Measurements from ENCODE around the gene MS4A1. TPM values are rescaled to one million over a fixed set of nuclear protein-coding genes. Genes with fewer than 3 reads are reported as not detected.

Gene MS4A1
- total and polyA plus RNA-seq, 2 of the 8 experiments (the other 6 are each of a cell fraction or from before 2014, with no cell fraction given): not detected

DNA sequence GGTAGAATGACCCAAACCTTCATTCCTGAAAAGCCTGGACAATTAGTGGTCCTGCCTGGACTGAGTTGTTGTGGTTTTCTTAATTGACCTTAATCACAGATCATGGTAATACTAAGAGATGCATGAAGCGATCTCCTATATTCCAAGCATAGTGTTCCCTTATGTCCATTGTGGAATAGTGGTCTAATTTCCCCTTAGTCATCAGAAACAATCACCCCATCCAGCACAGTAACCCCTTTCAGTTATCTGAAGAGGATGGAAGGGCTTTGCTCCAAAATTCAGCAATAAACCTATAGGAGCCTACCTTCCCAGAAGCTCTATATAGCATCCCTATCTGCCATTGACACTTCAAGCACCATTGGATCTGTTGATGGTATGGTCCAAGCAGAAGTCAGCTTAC, 33.0 kb upstream of the MS4A1 start:
- Histone ChIP-seq H4K91ac (replicated peaks; ENCODE audit: insufficient read length, low read length) (no peak overlapping the region), H3K9me3 (ENCODE audit: insufficient read depth in 2 of 2, low read depth in 1 of 2, low read length in 1 of 2) (peaks cover 2 to 6% of the 10 kb centered on the region in 2 experiments; a peak in 1 of 4 replicates), H4K8ac (ENCODE audit: extremely low read depth, insufficient read depth, low read length) (no peak overlapping the region), H3K27me3 (replicated peaks in 1 of 4; ENCODE audit: control insufficient read depth in 3 of 4, extremely low read depth in 1 of 4, insufficient read depth in 3 of 4, low read length in 3 of 4) (no peaks in the 10 kb centered on the region), H3K18ac (ENCODE audit: extremely low read depth, low read length) (no peak overlapping the region), H3K4ac (replicated peaks; ENCODE audit: insufficient read length, low read depth, low read length) (no peak overlapping the region), H2BK12ac (ENCODE audit: low read depth, low read length) (no peak overlapping the region), H3K36me3 (ENCODE audit: control insufficient read depth in 2 of 4, insufficient read depth in 4 of 4, low read length in 3 of 4) (no peaks in the 10 kb centered on the region), H3K4me3 (ENCODE audit: extremely low read depth in 1 of 4, insufficient read depth in 2 of 4, low read depth in 3 of 4, low read length in 4 of 4) (no peak overlapping the region), H2BK15ac (ENCODE audit: low read length) (no peak overlapping the region), H3K14ac (ENCODE audit: insufficient read length) (no peak overlapping the region), H4K5ac (ENCODE audit: insufficient read length, low read depth, low read length) (no peak overlapping the region), H2BK5ac (ENCODE audit: low read depth, low read length) (no peak overlapping the region), H3K79me1 (ENCODE audit: low read depth, low read length) (no peaks in the 10 kb centered on the region), H2AFZ (ENCODE audit: low read length) (no peak overlapping the region), H3K27ac (ENCODE audit: low read depth, low read length) (no peak overlapping the region), H3K56ac (replicated peaks; ENCODE audit: insufficient read length, low read depth, low read length) (no peak overlapping the region), H2AK5ac (ENCODE audit: low read depth, low read length) (no peak overlapping the region), H3K4me1 (replicated peaks in 1 of 4; ENCODE audit: control insufficient read depth in 3 of 4, insufficient read depth in 4 of 4, low read length in 3 of 4) (no peaks in the 10 kb centered on the region), H3K4me2 (ENCODE audit: insufficient read depth in 1 of 2, low read depth in 2 of 2, low read length in 2 of 2) (no peak overlapping the region), H3K23ac (ENCODE audit: insufficient read length) (no peak overlapping the region), H2BK120ac (replicated peaks; ENCODE audit: low read depth, low read length) (no peak overlapping the region), H2BK20ac (ENCODE audit: low read length) (no peak overlapping the region), H3K23me2 (ENCODE audit: low read depth, low read length) (no peaks in the 10 kb centered on the region), H3K9ac (replicated peaks in 1 of 4; ENCODE audit: extremely low read depth in 1 of 4, low read depth in 3 of 4, low read length in 3 of 4) (no peak overlapping the region), H3K79me2 (ENCODE audit: control insufficient read depth in 1 of 2, insufficient read depth in 2 of 2, low read length in 2 of 2) (no peaks in the 10 kb centered on the region), H4K20me1 (replicated peaks in 1 of 2; ENCODE audit: control insufficient read depth in 1 of 2, insufficient read depth in 2 of 2, low read length in 2 of 2) (no peaks in the 10 kb centered on the region)
- FAIRE-seq (no peak), DNase-seq (ENCODE audit: low read depth in 1 of 2, low spot score in 2 of 2) (no peak)
- ChIA-PET CTCF (ENCODE audit: partially characterized antibody) (no interaction called here), POLR2A (ENCODE audit: partially characterized antibody) (no interaction called here)
- 84% methylated on average over 1 of the region's 1 CpG; no CpG with 5 or more reads in 1 of the 2 experiments for WGBS, 2 experiments (ENCODE audit: extremely low coverage in 1 of 2, insufficient coverage in 1 of 2, insufficient read length in 1 of 2, insufficient replicate concordance in 2 of 2, low coverage in 1 of 2, low lambda C conversion rate in 2 of 2, missing lambda C conversion rate in 1 of 2)
- TF ChIP-seq CTBP2 (IDR thresholded peaks at IDR 0.05; ENCODE audit: borderline replicate concordance, insufficient read depth, insufficient read length, low read length): no peak
- TF ChIP-seq TAF1 (IDR thresholded peaks at IDR 0.05; ENCODE audit: low read depth, low read length): no peak
- no peak for TF ChIP-seq POLR2A (IDR thresholded peaks at IDR 0.05; ENCODE audit: control extremely low read depth in 1 of 2, low read depth in 2 of 2, low read length in 2 of 2)
- no peak for TF ChIP-seq RFX5 (IDR thresholded peaks at IDR 0.05; ENCODE audit: borderline replicate concordance, low read depth, low read length)
- TF ChIP-seq SIX5 (IDR thresholded peaks at IDR 0.05; ENCODE audit: low read depth, low read length): no peak
- TF ChIP-seq KDM1A (IDR thresholded peaks at IDR 0.05; ENCODE audit: borderline replicate concordance, low read length): no peak
- TF ChIP-seq SP2 (IDR thresholded peaks at IDR 0.05; ENCODE audit: low read length): no peak
- TF ChIP-seq, protein P1, sequence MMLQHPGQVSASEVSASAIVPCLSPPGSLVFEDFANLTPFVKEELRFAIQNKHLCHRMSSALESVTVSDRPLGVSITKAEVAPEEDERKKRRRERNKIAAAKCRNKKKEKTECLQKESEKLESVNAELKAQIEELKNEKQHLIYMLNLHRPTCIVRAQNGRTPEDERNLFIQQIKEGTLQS (IDR thresholded peaks at IDR 0.05; ENCODE audit: insufficient read depth, low read depth, low read length): no peak
- no peak for TF ChIP-seq JUND (IDR thresholded peaks at IDR 0.05; ENCODE audit: low read length)
- no peak for TF ChIP-seq HDAC2 (IDR thresholded peaks at IDR 0.05; ENCODE audit: borderline replicate concordance in 1 of 2, low read depth in 2 of 2, low read length in 2 of 2)
- TF ChIP-seq EZH2 (IDR thresholded peaks at IDR 0.05; ENCODE audit: low read depth, low read length, severe bottlenecking): no peak
- no peak for TF ChIP-seq CREB1 (IDR thresholded peaks at IDR 0.05)
- TF ChIP-seq SP1 (IDR thresholded peaks at IDR 0.05; ENCODE audit: low read depth, low read length): no peak
- TF ChIP-seq EP300 (IDR thresholded peaks at IDR 0.05; ENCODE audit: borderline replicate concordance in 1 of 2, low read depth in 2 of 2, low read length in 2 of 2): no peak
- TF ChIP-seq CEBPB (IDR thresholded peaks at IDR 0.05; ENCODE audit: low read depth, low read length): no peak

Data from H1 (cell line).